Memory B cell (primary cell): ENCODE data around the gene HCK.
A peak's percentile ranks its signal among the peaks of the same experiment; 100 is the strongest.

Experiments
- ATAC-seq: fragments of 150-1000 bp; cut with Tn5 transposase; 2 replicates; pipeline ENCODE4 v1.10.0; 2021; ENCODE audit warnings: low read depth, mild to moderate bottlenecking, moderate library complexity
- DNase-seq, 2 donors: peaks; one replicate each; pipeline ENCODE4 v3.0.0; 2022; ENCODE audit warnings: low spot score in 2 of 2
- H3K27ac Mint-ChIP-seq: one replicate; pipeline ENCODE4 v1.8.0; 2022; ENCODE audit warnings: mild to moderate bottlenecking, moderate library complexity, mixed read lengths
- H3K27me3 Mint-ChIP-seq: one replicate; pipeline ENCODE4 v1.8.0; 2022; ENCODE audit warnings: mixed read lengths
- H3K36me3 Mint-ChIP-seq: one replicate; pipeline ENCODE4 v1.8.0; 2022; ENCODE audit warnings: mild to moderate bottlenecking, mixed read lengths
- H3K4me1 Mint-ChIP-seq: one replicate; pipeline ENCODE4 v1.8.0; 2022; ENCODE audit warnings: mixed read lengths
- H3K4me3 Mint-ChIP-seq: one replicate; pipeline ENCODE4 v1.8.0; 2022; ENCODE audit warnings: mild to moderate bottlenecking, moderate library complexity, mixed read lengths
- H3K9me3 Mint-ChIP-seq: one replicate; pipeline ENCODE4 v1.8.0; 2022; ENCODE audit warnings: mixed read lengths

Gene HCK

GRCh38 chr20:32059189-32059588 lies 7.1 kb downstream of the HCK start:
- no peaks in the 10 kb centered on the region for H3K9me3 Mint-ChIP-seq
- ATAC-seq = no peak
- no peak for DNase-seq
- no peak overlapping the region for H3K4me3 Mint-ChIP-seq
- H3K36me3 Mint-ChIP-seq = peaks cover 8% of the 10 kb centered on the region
- peaks cover 23% of the 10 kb centered on the region for H3K4me1 Mint-ChIP-seq
- peak overlapping the region; percentile 65 for H3K27ac Mint-ChIP-seq
- no peaks in the 10 kb centered on the region for H3K27me3 Mint-ChIP-seq

GRCh38 chr20:32062776-32063170 lies 10.7 kb downstream of the HCK start:
- peak; percentile 63 for ATAC-seq
- Mint-ChIP-seq H3K27ac (no peak overlapping the region), H3K4me1 (peaks cover 30% of the 10 kb centered on the region), H3K36me3 (peaks cover 8% of the 10 kb centered on the region), H3K9me3 (no peaks in the 10 kb centered on the region), H3K4me3 (no peak overlapping the region), H3K27me3 (no peaks in the 10 kb centered on the region)
- DNase-seq = no peak

- H3K9me3 Mint-ChIP-seq = no peaks in the 10 kb centered on the region
- no peak for ATAC-seq
- H3K27ac Mint-ChIP-seq = no peak overlapping the region
- no peaks in the 10 kb centered on the region for H3K27me3 Mint-ChIP-seq
- H3K4me1 Mint-ChIP-seq = peaks cover 29% of the 10 kb centered on the region
- H3K4me3 Mint-ChIP-seq = no peak overlapping the region
- H3K36me3 Mint-ChIP-seq = peaks cover 8% of the 10 kb centered on the region
- DNase-seq = no peak
Observed at GRCh38 chr20:32063695-32064094, 11.7 kb downstream of the HCK start.

GRCh38 chr20:32064667-32065066 lies 12.6 kb downstream of the HCK start:
- DNase-seq = no peak
- Mint-ChIP-seq H3K4me1 (peaks cover 29% of the 10 kb centered on the region), H3K27me3 (no peaks in the 10 kb centered on the region), H3K4me3 (no peak overlapping the region), H3K9me3 (no peaks in the 10 kb centered on the region), H3K27ac (no peak overlapping the region), H3K36me3 (peaks cover 8% of the 10 kb centered on the region)
- ATAC-seq = no peak

- DNase-seq (no peak), ATAC-seq (no peak)
- H3K36me3 Mint-ChIP-seq = peaks cover 5% of the 10 kb centered on the region
- H3K4me1 Mint-ChIP-seq = peaks cover 31% of the 10 kb centered on the region
- H3K9me3 Mint-ChIP-seq = no peaks in the 10 kb centered on the region
- H3K27ac Mint-ChIP-seq = no peak overlapping the region
- peak overlapping the region; percentile 25 for H3K4me3 Mint-ChIP-seq
- no peaks in the 10 kb centered on the region for H3K27me3 Mint-ChIP-seq
Observed at GRCh38 chr20:32067234-32067821, 15.3 kb downstream of the HCK start.

- peaks cover 26% of the 10 kb centered on the region for H3K4me1 Mint-ChIP-seq
- H3K4me3 Mint-ChIP-seq = no peak overlapping the region
- peaks cover 7% of the 10 kb centered on the region for H3K36me3 Mint-ChIP-seq
- H3K9me3 Mint-ChIP-seq = no peaks in the 10 kb centered on the region
- ATAC-seq (no peak), DNase-seq (no peak)
- H3K27me3 Mint-ChIP-seq = no peaks in the 10 kb centered on the region
- H3K27ac Mint-ChIP-seq = no peak overlapping the region
Observed at GRCh38 chr20:32068174-32068573, 16.1 kb downstream of the HCK start.

GRCh38 chr20:32069711-32070110 lies 17.7 kb downstream of the HCK start:
- peaks cover 8% of the 10 kb centered on the region for H3K36me3 Mint-ChIP-seq
- no peaks in the 10 kb centered on the region for H3K27me3 Mint-ChIP-seq
- DNase-seq (no peak), ATAC-seq (no peak)
- H3K4me1 Mint-ChIP-seq = peaks cover 24% of the 10 kb centered on the region
- H3K9me3 Mint-ChIP-seq = no peaks in the 10 kb centered on the region
- no peak overlapping the region for H3K4me3 Mint-ChIP-seq
- no peak overlapping the region for H3K27ac Mint-ChIP-seq

GRCh38 chr20:32070282-32070681 lies 18.2 kb downstream of the HCK start:
- Mint-ChIP-seq H3K27me3 (no peaks in the 10 kb centered on the region), H3K27ac (no peak overlapping the region), H3K4me1 (peaks cover 24% of the 10 kb centered on the region), H3K36me3 (peaks cover 9% of the 10 kb centered on the region), H3K9me3 (no peaks in the 10 kb centered on the region), H3K4me3 (peak overlapping the region; percentile 1)
- DNase-seq = no peak
- no peak for ATAC-seq

GRCh38 chr20:32070690-32071213 lies 18.7 kb downstream of the HCK start:
- no peak overlapping the region for H3K27ac Mint-ChIP-seq
- peaks cover 14% of the 10 kb centered on the region for H3K36me3 Mint-ChIP-seq
- H3K4me1 Mint-ChIP-seq = peaks cover 24% of the 10 kb centered on the region
- ATAC-seq (no peak), DNase-seq (no peak)
- no peaks in the 10 kb centered on the region for H3K9me3 Mint-ChIP-seq
- no peaks in the 10 kb centered on the region for H3K27me3 Mint-ChIP-seq
- H3K4me3 Mint-ChIP-seq = peak overlapping the region; percentile 1

GRCh38 chr20:32071395-32072167 lies 19.5 kb downstream of the HCK start:
- Mint-ChIP-seq H3K27ac (no peak overlapping the region), H3K36me3 (peaks cover 16% of the 10 kb centered on the region), H3K4me3 (no peak overlapping the region), H3K27me3 (no peaks in the 10 kb centered on the region), H3K9me3 (no peaks in the 10 kb centered on the region), H3K4me1 (peaks cover 24% of the 10 kb centered on the region)
- DNase-seq = no peak
- ATAC-seq = no peak

- DNase-seq = no peak
- Mint-ChIP-seq H3K27me3 (no peaks in the 10 kb centered on the region), H3K9me3 (no peaks in the 10 kb centered on the region), H3K36me3 (peaks cover 14% of the 10 kb centered on the region), H3K4me3 (no peak overlapping the region), H3K4me1 (peaks cover 19% of the 10 kb centered on the region), H3K27ac (no peak overlapping the region)
- ATAC-seq = no peak
Observed at GRCh38 chr20:32072168-32072750, 20.2 kb downstream of the HCK start.

- Mint-ChIP-seq H3K9me3 (no peaks in the 10 kb centered on the region), H3K36me3 (peaks cover 18% of the 10 kb centered on the region), H3K27ac (no peak overlapping the region), H3K4me3 (no peak overlapping the region), H3K27me3 (no peaks in the 10 kb centered on the region), H3K4me1 (peaks cover 5% of the 10 kb centered on the region)
- no peak for DNase-seq
- no peak for ATAC-seq
Observed at GRCh38 chr20:32075534-32075933, 23.5 kb downstream of the HCK start.

- Mint-ChIP-seq H3K4me1 (peaks cover 2% of the 10 kb centered on the region), H3K27ac (no peak overlapping the region), H3K27me3 (no peaks in the 10 kb centered on the region), H3K9me3 (no peaks in the 10 kb centered on the region), H3K36me3 (peaks cover 17% of the 10 kb centered on the region), H3K4me3 (no peak overlapping the region)
- no peak for DNase-seq
- ATAC-seq = no peak
Observed at GRCh38 chr20:32077190-32077589, 25.1 kb downstream of the HCK start.

GRCh38 chr20:32078322-32078721 lies 26.3 kb downstream of the HCK start:
- Mint-ChIP-seq H3K36me3 (peaks cover 14% of the 10 kb centered on the region), H3K4me1 (peaks cover 2% of the 10 kb centered on the region), H3K4me3 (no peak overlapping the region), H3K9me3 (no peaks in the 10 kb centered on the region), H3K27me3 (no peaks in the 10 kb centered on the region), H3K27ac (no peak overlapping the region)
- DNase-seq (no peak), ATAC-seq (no peak)
